Mesenchymal stem cell (in vitro differentiated cells and primary cell): ENCODE measurements around the gene ITPA.

Experiments used
- DNase-seq: peaks from one replicate; pipeline ENCODE4 v3.0.0-alpha.2; 2013
- H2AFZ ChIP-seq: one replicate; pipeline ENCODE4 v1.6.1; 2013; ENCODE audit warnings: low read depth, mild to moderate bottlenecking, control low read depth, inconsistent platforms, low read length, moderate library complexity
- H2AK5ac ChIP-seq: 2 replicates; pipeline ENCODE4 v1.6.1; 2013; ENCODE audit warnings: low read length, moderate library complexity, mild to moderate bottlenecking, inconsistent platforms; ENCODE audit not compliant: severe bottlenecking
- H2BK120ac ChIP-seq: one replicate; pipeline ENCODE4 v1.6.1; 2013; ENCODE audit warnings: low read depth, mild to moderate bottlenecking, inconsistent platforms, low read length, moderate library complexity
- H2BK12ac ChIP-seq, 2 experiments: one replicate each; pipeline ENCODE4 v1.6.1; 2013; ENCODE audit warnings: inconsistent platforms in 2 of 2, low read length in 2 of 2, mild to moderate bottlenecking in 2 of 2, moderate library complexity in 2 of 2, control low read depth in 1 of 2
- H2BK15ac ChIP-seq: one replicate; pipeline ENCODE4 v1.6.1; 2013; ENCODE audit warnings: mild to moderate bottlenecking, low read depth, inconsistent platforms; ENCODE audit not compliant: poor library complexity, severe bottlenecking
- H2BK5ac ChIP-seq: 2 replicates; pipeline ENCODE4 v1.6.1; 2013; ENCODE audit warnings: low read depth, mild to moderate bottlenecking, low read length, control low read depth, inconsistent platforms; ENCODE audit not compliant: poor library complexity, severe bottlenecking
- H3K14ac ChIP-seq, 2 experiments: one replicate each; pipeline ENCODE4 v1.6.1; 2013; ENCODE audit warnings: inconsistent platforms in 2 of 2, low read length in 2 of 2, control low read depth in 1 of 2, mild to moderate bottlenecking in 1 of 2, moderate library complexity in 1 of 2
- H3K18ac ChIP-seq, 2 experiments: one replicate each; pipeline ENCODE4 v1.6.1; 2013; ENCODE audit warnings: inconsistent platforms in 2 of 2, low read length in 2 of 2, control low read depth in 1 of 2, low read depth in 1 of 2, mild to moderate bottlenecking in 1 of 2
- H3K23ac ChIP-seq, 2 experiments: one replicate each; pipeline ENCODE4 v1.6.1; 2013; ENCODE audit warnings: inconsistent platforms in 2 of 2, low read length in 2 of 2, mild to moderate bottlenecking in 2 of 2, moderate library complexity in 2 of 2, control low read depth in 1 of 2
- H3K27ac ChIP-seq: 2 replicates; pipeline ENCODE4 v1.5.1; 2013; ENCODE audit warnings: mild to moderate bottlenecking, moderate library complexity, low read length, control low read depth, inconsistent platforms; ENCODE audit not compliant: poor library complexity, severe bottlenecking
- H3K27me3 ChIP-seq, 2 experiments: 2 replicates each; pipeline versions ENCODE4 v1.6.1 to v1.7.0; 2013; ENCODE audit warnings: low read length in 2 of 2, mild to moderate bottlenecking in 2 of 2, moderate library complexity in 2 of 2, control low read depth in 1 of 2, inconsistent platforms in 1 of 2; ENCODE audit not compliant: control insufficient read depth in 1 of 2, insufficient read depth in 1 of 2
- H3K36me3 ChIP-seq, 2 experiments: 2 replicates each; pipeline versions ENCODE4 v1.6.1 to v1.7.0; 2013; ENCODE audit warnings: low read length in 2 of 2, control low read depth in 1 of 2, inconsistent platforms in 1 of 2, low read depth in 1 of 2, mild to moderate bottlenecking in 1 of 2; ENCODE audit not compliant: insufficient read depth in 2 of 2, control insufficient read depth in 1 of 2
- H3K4ac ChIP-seq, 2 experiments: one replicate each; pipeline ENCODE4 v1.6.1; 2013; ENCODE audit warnings: inconsistent platforms in 2 of 2, low read length in 2 of 2, mild to moderate bottlenecking in 2 of 2, moderate library complexity in 2 of 2, control low read depth in 1 of 2, low read depth in 1 of 2
- H3K4me1 ChIP-seq: 2 replicates; pipeline ENCODE4 v1.6.1; 2013; ENCODE audit warnings: low read depth, low read length, control low read depth; ENCODE audit not compliant: control insufficient read depth, insufficient read depth
- H3K4me2 ChIP-seq: 2 replicates; pipeline ENCODE4 v1.6.1; 2013; ENCODE audit warnings: low read length, mild to moderate bottlenecking, inconsistent platforms; ENCODE audit not compliant: poor library complexity, severe bottlenecking
- H3K4me3 ChIP-seq, 2 experiments: 2 replicates each; pipeline versions ENCODE4 v1.5.1 to v1.7.0; 2013; ENCODE audit warnings: low read length in 2 of 2, mild to moderate bottlenecking in 2 of 2, control low read depth in 1 of 2, low read depth in 1 of 2; ENCODE audit not compliant: insufficient read depth in 1 of 2
- H3K79me1 ChIP-seq: replicated peaks from 2 replicates; pipeline ENCODE4 v1.6.1; 2013; ENCODE audit warnings: mild to moderate bottlenecking, control low read depth, low read length, inconsistent platforms; ENCODE audit not compliant: poor library complexity, severe bottlenecking
- H3K9ac ChIP-seq: 2 replicates; pipeline ENCODE4 v1.7.0; 2013; ENCODE audit warnings: mild to moderate bottlenecking, low read length, moderate library complexity
- H3K9me3 ChIP-seq: 2 replicates; pipeline ENCODE4 v1.7.0; 2013; ENCODE audit warnings: mild to moderate bottlenecking, low read length; ENCODE audit not compliant: control insufficient read depth
- H4K8ac ChIP-seq: one replicate; pipeline ENCODE4 v1.6.1; 2013; ENCODE audit warnings: inconsistent platforms, mild to moderate bottlenecking, low read length, moderate library complexity
- H4K91ac ChIP-seq: one replicate; pipeline ENCODE4 v1.6.1; 2013; ENCODE audit warnings: mild to moderate bottlenecking, low read length, inconsistent platforms
- WGBS: methylation state at CpG from one replicate; pipeline ENCODE4 v1.1.7; 2013; ENCODE audit warnings: mixed read lengths; 5-methylcytosine and 5-hydroxymethylcytosine counted together

The ITPA gene

DNA sequence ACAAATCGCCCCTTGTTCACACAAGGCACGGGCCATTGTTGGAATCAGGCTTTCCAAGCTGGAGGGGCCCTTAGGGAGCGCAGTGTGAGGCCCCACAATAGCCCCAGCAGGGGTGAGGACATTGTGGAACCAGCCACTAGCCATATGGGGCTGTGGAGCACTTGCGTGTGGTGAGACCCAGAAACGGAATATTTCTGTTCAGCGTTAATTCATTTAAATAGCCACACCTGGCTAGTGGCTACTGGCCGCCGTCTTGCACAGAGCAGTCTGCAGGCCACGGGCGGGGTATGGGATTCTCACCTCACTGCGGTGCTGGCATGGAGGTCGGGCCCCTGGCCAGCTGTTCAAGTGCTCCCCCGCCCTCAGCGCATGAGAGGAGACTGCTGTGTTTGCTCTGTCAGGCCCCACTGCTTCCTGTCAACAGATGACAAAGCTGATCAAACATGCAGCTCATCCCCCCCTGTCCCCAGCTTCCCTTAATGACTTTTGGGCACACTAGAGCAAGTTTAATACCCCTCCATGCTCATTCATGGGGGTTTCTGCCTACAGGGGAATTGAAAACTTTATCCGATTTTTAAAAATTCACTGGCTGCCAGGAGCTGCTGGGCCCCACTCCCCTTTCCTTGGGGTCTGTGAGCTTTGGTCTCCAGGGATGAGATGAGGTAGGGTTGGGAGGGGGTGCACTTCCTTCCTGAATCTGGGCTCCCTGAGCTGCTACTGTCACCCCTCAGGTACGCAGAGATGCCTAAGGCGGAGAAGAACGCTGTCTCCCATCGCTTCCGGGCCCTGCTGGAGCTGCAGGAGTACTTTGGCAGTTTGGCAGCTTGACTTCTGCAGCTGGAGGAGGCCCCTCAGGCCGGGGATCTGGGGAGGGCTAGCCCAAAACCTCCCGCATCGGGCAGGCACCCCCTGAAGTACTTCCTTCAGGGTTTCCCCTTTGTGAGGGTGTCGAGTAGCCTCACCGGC is 13.6 kb downstream of the ITPA start:
- no peaks in the 10 kb centered on the region for H3K9me3 ChIP-seq
- H3K36me3 ChIP-seq, result peaks cover 51 to 55% of the 10 kb centered on the region in 2 experiments
- no peak overlapping the region for H2BK5ac ChIP-seq
- H3K4me3 ChIP-seq, result no peak overlapping the region
- no peak overlapping the region for H2AFZ ChIP-seq
- peaks cover 54% of the 10 kb centered on the region for H3K4me1 ChIP-seq
- H2AK5ac ChIP-seq, result peak overlapping the region; percentile 75
- H3K9ac ChIP-seq, result no peak overlapping the region
- H4K91ac ChIP-seq, result peak overlapping the region; percentile 70
- peak overlapping the region in 1 of 2 experiments; percentile 17 for H3K23ac ChIP-seq
- 78% methylated on average over 25 of the region's 25 CpGs for WGBS
- no peak overlapping the region for H2BK15ac ChIP-seq
- no peaks in the 10 kb centered on the region for H3K27me3 ChIP-seq
- H3K18ac ChIP-seq, result no peak overlapping the region
- no peak overlapping the region for H2BK120ac ChIP-seq
- no peak overlapping the region for H3K14ac ChIP-seq
- H3K27ac ChIP-seq, result peak overlapping the region; percentile 70
- peak; percentile 18 for DNase-seq
- no peak overlapping the region for H4K8ac ChIP-seq
- no peak overlapping the region for H2BK12ac ChIP-seq
- peaks cover 8% of the 10 kb centered on the region for H3K79me1 ChIP-seq
- H3K4ac ChIP-seq, result no peak overlapping the region
- peak overlapping the region; percentile 13 for H3K4me2 ChIP-seq

DNA sequence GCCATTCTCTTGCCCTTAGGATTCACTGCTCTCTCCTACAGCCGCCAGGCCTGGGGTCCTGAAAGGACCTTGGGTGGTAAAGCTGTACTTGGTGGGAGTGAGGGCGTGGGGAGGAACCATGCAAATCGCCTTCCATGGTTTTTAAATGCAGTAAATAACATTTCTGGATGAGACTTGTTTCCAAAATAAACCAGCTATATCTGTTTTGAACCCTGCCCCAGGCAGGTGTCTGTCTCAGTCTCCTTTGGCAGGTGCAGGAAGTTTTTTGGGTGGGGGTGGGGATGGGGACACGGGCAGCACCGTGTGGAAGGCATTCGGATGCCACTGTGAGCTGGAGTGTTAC is 14.3 kb downstream of the ITPA start:
- Histone ChIP-seq H2BK5ac (no peak overlapping the region), H2AFZ (no peak overlapping the region), H3K23ac (no peak overlapping the region), H3K4me1 (peaks cover 50% of the 10 kb centered on the region), H4K91ac (no peak overlapping the region), H3K9me3 (no peaks in the 10 kb centered on the region), H3K36me3 (peaks cover 51 to 55% of the 10 kb centered on the region in 2 experiments), H2BK12ac (no peak overlapping the region), H3K9ac (no peak overlapping the region), H4K8ac (no peak overlapping the region), H3K4me2 (no peak overlapping the region), H3K18ac (no peak overlapping the region), H3K27ac (no peak overlapping the region), H2AK5ac (peak overlapping the region; percentile 49), H3K4ac (no peak overlapping the region), H3K27me3 (no peaks in the 10 kb centered on the region), H2BK120ac (no peak overlapping the region), H3K79me1 (peaks cover 4% of the 10 kb centered on the region), H3K4me3 (no peak overlapping the region), H2BK15ac (no peak overlapping the region), H3K14ac (no peak overlapping the region)
- 99% methylated on average over 6 of the region's 6 CpGs for WGBS
- DNase-seq, result no peak

DNA sequence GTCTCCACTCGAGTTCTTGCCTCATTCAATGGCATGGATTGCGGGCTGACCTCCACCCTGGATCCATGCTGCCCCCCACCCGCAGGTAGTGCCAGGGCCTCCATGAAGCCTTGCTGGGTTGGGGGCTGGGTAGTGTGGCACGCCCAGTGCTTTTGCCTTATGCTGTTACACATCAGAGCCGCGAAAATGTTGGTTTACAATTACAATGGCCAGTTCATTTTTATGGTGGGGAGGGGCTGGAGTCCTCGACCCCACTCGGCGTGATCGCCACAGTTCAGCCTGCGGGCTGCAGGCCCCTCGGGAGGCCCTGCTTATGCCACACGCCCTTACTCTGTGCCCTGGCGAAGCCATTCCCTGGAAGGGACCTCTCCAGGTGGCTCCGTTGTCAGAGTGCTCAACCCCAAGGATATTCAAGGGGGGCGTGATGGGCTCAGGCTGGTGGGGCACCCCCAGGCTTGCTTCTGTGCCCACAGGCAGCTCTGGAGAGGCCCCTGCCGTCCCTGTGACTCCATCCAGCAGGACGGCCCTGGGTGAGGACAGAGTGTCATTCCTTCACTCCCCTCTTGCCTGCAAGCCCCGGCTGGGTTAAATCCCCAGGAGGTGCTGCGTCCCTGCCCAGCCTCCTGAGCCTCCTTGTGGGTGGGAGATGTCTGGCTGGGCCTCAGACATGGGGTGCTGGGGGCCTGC is 14.8 kb downstream of the ITPA start:
- Histone ChIP-seq H3K4me1 (peaks cover 48% of the 10 kb centered on the region), H3K14ac (no peak overlapping the region), H3K27me3 (no peaks in the 10 kb centered on the region), H2BK15ac (no peak overlapping the region), H2AK5ac (peak overlapping the region; percentile 49), H3K27ac (no peak overlapping the region), H4K91ac (no peak overlapping the region), H2BK120ac (no peak overlapping the region), H3K4me3 (no peak overlapping the region), H3K79me1 (peaks cover 2% of the 10 kb centered on the region), H3K9ac (no peak overlapping the region), H3K4me2 (no peak overlapping the region), H2AFZ (no peak overlapping the region), H3K4ac (no peak overlapping the region), H3K18ac (no peak overlapping the region), H3K23ac (no peak overlapping the region), H4K8ac (no peak overlapping the region), H3K36me3 (peaks cover 51 to 58% of the 10 kb centered on the region in 2 experiments), H3K9me3 (no peaks in the 10 kb centered on the region), H2BK5ac (no peak overlapping the region), H2BK12ac (no peak overlapping the region)
- no peak for DNase-seq
- 94% methylated on average over 20 of the region's 20 CpGs for WGBS
